GM06990 (cell line): Measurements from ENCODE around the gene SEPTIN5.

Source experiments
- DNase-seq: peaks from one replicate; pipeline ENCODE4 v3.0.0-alpha.2; 2011; ENCODE audit not compliant: insufficient read length; ENCODE audit errors: extremely low read depth
- H3K27me3 ChIP-seq: replicated peaks from 2 replicates; pipeline ENCODE4 v1.6.0; 2011; ENCODE audit warnings: low read length; ENCODE audit not compliant: control insufficient read depth, insufficient read depth
- H3K36me3 ChIP-seq: 2 replicates; pipeline ENCODE4 v1.5.1; 2011; ENCODE audit warnings: low read length; ENCODE audit not compliant: control insufficient read depth, insufficient read depth
- H3K4me3 ChIP-seq: replicated peaks from 2 replicates; pipeline ENCODE4 v1.5.1; 2011; ENCODE audit warnings: low read depth, mild to moderate bottlenecking, control low read depth, low read length
- TF ChIP-seq, protein P1 (sequence below): IDR thresholded peaks from 2 replicates; pipeline ENCODE4 v1.5.1; 2011; ENCODE audit warnings: low read length, control low read depth, mild to moderate bottlenecking, inconsistent platforms; ENCODE audit not compliant: insufficient read depth, poor library complexity, severe bottlenecking

SEPTIN5 gene

DNA sequence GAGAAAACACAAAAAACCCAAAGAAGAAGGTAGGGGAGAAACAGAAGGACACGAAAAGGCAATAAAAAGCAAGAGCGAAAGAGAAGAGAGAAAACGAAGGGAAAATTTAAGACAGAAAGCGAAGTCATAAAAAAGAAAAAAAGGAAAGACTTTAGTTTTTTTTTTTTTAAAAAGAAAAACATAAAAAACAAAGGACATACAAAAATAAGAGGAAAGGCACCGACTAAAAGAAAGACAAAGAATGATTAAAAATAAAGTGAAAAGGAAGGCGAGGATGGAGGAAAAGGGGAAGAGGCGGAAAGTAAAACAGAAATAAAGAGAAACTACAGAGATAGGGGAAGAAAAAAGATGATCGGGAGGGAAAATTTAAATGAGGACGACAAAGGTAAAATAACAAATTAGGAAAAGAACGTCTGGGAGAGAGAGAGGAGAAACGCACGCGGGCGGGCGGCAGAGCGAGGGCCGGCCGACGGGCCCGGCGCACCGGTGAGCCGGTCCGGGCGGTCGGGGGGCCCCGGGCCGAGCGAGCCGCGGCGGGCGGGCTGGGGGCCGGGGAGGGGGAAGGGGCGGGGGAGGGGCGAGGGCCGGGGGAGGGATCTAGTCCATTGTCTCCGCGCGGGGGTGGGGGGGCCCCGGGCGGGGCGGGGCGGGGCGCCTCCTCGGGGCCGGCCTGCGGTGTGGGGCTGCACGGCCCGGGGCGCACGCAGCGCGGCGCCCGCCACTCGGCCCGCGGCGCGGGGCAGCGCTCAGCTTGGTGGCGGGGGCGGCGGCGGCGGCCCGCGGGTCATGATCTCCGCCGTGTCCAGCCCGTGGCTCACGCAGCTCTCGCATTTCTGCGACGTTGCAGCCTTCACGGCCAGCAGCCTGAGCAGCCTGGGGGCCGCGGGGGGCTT is 46.0 kb downstream of the SEPTIN5 start, which contains the start of gene TBX1:
Gene TBX1, plus strand, starts transcription at position 721 of the 893 bp plus-strand sequence. Its CDS starts 66 bp downstream, at position 787.
- DNase-seq, result no peak
- TF ChIP-seq, protein P1, sequence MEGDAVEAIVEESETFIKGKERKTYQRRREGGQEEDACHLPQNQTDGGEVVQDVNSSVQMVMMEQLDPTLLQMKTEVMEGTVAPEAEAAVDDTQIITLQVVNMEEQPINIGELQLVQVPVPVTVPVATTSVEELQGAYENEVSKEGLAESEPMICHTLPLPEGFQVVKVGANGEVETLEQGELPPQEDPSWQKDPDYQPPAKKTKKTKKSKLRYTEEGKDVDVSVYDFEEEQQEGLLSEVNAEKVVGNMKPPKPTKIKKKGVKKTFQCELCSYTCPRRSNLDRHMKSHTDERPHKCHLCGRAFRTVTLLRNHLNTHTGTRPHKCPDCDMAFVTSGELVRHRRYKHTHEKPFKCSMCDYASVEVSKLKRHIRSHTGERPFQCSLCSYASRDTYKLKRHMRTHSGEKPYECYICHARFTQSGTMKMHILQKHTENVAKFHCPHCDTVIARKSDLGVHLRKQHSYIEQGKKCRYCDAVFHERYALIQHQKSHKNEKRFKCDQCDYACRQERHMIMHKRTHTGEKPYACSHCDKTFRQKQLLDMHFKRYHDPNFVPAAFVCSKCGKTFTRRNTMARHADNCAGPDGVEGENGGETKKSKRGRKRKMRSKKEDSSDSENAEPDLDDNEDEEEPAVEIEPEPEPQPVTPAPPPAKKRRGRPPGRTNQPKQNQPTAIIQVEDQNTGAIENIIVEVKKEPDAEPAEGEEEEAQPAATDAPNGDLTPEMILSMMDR, result no peak
- no peaks in the 10 kb centered on the region; the same call in none of the 2 replicates for H3K27me3 ChIP-seq
- H3K4me3 ChIP-seq, result no peak within 1 kb of the TSS; the same call in 1 of the 2 replicates
- H3K36me3 ChIP-seq, result no peaks in the 10 kb centered on the region

DNA sequence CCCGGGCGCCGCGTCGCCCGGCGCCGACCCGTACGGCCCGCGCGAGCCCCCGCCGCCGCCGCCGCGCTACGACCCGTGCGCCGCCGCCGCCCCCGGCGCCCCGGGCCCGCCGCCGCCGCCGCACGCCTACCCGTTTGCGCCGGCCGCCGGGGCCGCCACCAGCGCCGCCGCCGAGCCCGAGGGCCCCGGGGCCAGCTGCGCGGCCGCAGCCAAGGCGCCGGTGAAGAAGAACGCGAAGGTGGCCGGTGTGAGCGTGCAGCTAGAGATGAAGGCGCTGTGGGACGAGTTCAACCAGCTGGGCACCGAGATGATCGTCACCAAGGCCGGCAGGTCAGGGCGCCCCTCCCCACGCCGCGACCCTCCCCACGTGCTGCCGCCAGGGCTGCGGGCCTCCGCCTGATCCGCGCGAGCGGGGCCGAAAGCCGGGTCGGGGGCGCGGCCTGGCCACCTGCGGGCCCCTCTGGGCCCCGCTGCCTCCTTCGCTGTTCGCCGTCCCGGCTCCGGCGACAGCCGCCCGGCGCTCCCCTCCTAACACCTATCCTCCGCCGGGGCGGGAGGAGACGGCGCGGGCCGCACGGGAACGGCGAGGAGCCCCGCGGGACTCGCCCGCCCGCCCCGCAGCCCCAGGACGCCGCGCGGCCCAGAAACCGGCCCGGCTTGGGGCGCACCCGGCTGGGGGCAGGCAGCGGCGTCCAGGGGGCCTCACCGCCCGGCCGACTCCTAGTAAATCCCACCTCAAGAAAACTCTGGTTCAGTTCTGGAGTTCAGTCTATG is 46.8 kb downstream of the SEPTIN5 start:
- DNase-seq, result no peak
- Histone ChIP-seq H3K4me3 (no peak overlapping the region), H3K27me3 (no peaks in the 10 kb centered on the region; the same call in none of the 2 replicates), H3K36me3 (no peaks in the 10 kb centered on the region)
- TF ChIP-seq, protein P1, result no peak

DNA sequence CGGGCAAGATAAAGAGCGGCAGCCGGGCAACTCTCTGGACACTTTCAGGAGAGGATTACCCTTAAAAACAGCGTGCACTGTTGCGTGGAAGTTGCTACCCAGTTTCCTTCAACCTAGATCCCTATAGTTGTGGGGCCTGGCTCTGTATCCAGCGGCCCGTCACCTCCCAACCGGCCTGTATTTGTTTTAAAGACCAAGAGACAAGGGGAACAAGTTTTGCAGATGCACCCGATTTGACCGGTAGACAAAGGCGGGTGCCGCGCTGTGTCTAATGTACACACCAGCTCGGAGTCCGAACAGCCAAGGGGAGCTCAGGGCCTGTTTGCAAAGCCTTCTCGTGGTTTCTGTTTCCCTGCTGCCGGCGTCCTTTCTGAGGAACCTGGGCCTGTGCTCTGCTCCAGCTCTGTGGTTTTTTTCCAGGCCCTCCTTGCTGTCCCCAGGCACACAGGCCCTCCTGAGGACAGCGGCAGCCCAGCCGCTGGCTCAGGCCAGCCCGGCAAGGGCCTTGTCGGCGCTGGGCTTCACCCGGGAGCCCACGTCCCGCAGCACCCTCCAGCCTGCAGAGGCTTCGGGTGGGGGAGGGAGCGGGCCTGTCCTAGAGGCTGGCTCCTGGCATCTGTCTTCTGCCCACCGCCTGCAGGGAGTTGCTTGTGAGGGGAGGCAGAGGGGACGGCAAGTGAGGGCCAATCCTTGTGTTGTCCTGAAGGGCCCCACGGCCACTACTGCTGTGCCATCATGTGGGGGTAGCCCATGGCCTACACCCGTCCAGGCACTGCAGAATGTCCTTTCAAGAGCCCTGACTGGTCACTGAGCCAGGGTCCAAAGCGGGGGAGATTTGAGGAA is 47.6 kb downstream of the SEPTIN5 start:
- H3K27me3 ChIP-seq, result no peaks in the 10 kb centered on the region; the same call in none of the 2 replicates
- no peak for DNase-seq
- TF ChIP-seq, protein P1, result no peak
- H3K36me3 ChIP-seq, result no peaks in the 10 kb centered on the region
- no peak overlapping the region for H3K4me3 ChIP-seq

DNA sequence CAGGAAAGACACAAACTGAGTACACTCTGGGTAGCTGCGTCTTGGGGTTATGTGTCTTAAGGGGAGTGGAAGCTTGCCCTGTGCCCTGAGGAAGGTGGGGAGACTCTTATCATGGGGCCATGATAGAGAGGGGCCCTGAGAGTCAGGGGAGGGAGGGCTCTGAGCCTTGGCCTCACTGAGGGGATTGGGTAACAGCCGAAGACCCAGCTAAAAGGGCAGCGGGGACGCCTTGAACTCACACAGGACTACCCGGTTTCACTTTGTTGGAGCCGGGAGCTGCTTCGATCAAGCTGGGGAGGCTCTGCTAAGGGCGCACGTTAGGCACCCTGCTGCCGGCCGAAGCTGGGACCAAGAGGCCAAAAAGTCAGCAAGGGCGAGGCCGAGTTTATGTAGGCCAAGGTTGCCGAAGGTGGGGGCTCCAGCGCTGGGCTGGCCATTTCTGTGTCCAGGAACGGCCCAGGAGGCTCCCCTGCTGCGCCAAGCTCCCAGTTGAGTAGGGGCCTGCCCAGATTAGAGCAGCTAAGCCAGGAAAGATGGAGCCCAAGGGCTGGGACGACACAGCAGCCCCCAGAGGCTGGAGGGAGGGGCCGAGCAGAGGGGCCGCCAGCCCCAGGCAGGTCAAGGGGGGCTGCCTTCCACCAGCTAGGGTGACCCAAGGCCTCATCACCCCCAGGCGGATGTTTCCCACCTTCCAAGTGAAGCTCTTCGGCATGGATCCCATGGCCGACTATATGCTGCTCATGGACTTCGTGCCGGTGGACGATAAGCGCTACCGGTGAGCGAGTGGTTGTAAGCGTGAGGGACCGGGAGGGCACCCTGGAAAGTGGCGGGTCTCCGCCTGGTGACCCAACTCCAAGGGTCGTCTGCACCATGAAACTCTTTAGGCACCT is 48.5 kb downstream of the SEPTIN5 start:
- no peak for DNase-seq
- Histone ChIP-seq H3K4me3 (no peak overlapping the region), H3K27me3 (no peaks in the 10 kb centered on the region; the same call in none of the 2 replicates), H3K36me3 (no peaks in the 10 kb centered on the region)
- TF ChIP-seq, protein P1, result no peak
